ENCODE results near the gene MARCHF10.

Gene MARCHF10

GRCh38 chr17:62676952-62677596 is 131.0 kb downstream of the MARCHF10 start:
- DNase-seq (ENCODE audit: low read depth): no peak

- DNase-seq (ENCODE audit: low read depth): no peak
These were observed 131.7 kb downstream of the MARCHF10 start for GRCh38 chr17:62676231-62676943.

- DNase-seq (ENCODE audit: low read depth): no peak
These were observed 132.4 kb downstream of the MARCHF10 start for GRCh38 chr17:62675701-62676100.

- no peak for DNase-seq (ENCODE audit: low read depth)
These were observed 132.9 kb downstream of the MARCHF10 start for GRCh38 chr17:62675260-62675659.

DNA sequence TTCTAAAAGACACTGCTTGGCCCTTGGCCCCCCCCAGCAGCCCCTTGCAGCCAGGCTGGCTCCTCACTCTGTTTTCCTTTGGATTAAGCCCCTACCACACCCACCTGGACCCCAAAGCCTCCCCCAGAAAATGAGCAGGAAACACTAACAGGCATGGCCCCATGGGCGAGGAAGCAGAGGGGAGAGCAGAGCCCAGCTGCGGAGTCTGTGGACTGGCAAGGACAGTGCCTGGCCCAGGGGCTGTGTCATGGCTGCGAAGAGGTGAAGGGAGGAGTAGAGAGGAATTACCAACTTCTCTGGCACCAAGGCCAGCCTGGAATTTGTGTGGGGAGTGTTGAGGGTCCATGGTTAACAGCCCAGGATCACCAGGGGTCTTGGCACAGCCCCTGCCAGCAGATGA is 133.3 kb downstream of the MARCHF10 start:
- no peak for DNase-seq (ENCODE audit: low read depth)

- no peak for DNase-seq (ENCODE audit: low read depth)
These were observed 133.8 kb downstream of the MARCHF10 start for GRCh38 chr17:62674363-62674739.

GRCh38 chr17:62673614-62674362 is 134.3 kb downstream of the MARCHF10 start:
- DNase-seq (ENCODE audit: low read depth): no peak

DNA sequence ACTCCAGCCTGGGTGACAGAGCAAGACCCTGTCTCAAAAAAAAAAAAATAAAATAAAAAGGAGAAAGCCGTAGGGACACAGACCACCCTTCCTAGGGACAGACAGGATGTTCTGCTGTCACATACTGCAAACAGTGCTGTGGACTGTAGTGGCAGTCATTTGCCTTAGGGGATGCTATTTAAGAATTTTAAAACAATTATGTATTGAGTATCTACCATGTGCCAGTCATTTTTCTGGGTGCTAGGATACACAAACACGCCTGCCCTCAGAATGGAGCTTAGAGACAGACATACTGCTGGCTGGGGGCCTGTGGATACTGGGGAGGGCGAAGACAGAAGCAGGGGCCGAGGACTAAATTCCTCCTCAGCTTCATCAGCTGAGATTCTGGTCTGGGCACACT is 135.2 kb downstream of the MARCHF10 start:
- DNase-seq (ENCODE audit: low read depth): no peak

DNA sequence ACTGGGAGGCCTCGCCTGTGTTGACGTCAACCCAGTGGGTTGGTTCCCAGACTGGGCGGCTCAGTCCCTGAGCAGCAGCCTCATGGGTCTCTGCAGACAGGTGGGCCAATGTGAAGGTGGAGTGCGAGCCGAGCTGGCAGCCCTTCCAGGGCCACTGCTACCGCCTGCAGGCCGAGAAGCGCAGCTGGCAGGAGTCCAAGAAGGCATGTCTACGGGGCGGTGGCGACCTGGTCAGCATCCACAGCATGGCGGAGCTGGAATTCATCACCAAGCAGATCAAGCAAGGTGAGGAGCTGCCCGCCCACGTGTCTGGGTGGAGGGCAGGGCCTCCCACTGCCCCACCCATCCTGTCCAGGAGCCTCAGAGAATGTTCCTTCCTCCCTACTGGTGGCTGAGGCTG is 136.6 kb downstream of the MARCHF10 start:
- no peak for DNase-seq (ENCODE audit: low read depth)

DNA sequence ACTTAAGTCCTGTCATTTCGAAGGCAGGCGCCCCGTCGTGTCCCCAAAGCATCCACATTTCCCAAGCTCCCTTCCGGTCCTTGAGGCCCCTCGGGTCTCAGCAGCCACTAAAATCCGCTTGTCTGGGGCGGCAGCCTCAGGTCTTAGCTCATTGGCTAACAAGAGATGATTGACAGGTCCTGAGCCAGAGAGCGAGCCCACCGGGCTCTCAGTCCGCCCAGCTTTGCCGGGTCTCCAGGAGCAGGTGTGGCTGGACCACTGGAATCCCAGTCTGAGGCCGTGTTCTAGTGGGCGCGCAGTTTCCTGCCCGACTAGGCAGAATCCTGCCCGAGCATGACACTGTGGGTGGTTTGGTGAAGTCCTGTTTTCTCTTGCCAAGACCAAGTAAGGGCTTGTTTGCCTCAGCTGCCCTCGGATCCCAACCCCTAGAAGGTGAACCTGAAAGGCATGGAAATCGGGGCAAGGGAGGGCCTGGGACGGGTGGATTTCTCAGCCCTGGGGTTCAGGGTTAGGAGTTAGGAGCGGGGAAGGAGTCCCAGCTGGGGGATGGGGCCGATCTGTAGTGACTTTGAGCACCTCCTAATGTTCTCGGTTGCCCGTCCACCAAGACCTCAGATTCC is 137.8 kb downstream of the MARCHF10 start:
- DNase-seq (ENCODE audit: low read depth): no peak

GRCh38 chr17:62668091-62668804 is 139.9 kb downstream of the MARCHF10 start:
- no peak for DNase-seq (ENCODE audit: low read depth)

GRCh38 chr17:62666801-62667591 is 141.1 kb downstream of the MARCHF10 start:
- DNase-seq (ENCODE audit: low read depth): no peak

DNA sequence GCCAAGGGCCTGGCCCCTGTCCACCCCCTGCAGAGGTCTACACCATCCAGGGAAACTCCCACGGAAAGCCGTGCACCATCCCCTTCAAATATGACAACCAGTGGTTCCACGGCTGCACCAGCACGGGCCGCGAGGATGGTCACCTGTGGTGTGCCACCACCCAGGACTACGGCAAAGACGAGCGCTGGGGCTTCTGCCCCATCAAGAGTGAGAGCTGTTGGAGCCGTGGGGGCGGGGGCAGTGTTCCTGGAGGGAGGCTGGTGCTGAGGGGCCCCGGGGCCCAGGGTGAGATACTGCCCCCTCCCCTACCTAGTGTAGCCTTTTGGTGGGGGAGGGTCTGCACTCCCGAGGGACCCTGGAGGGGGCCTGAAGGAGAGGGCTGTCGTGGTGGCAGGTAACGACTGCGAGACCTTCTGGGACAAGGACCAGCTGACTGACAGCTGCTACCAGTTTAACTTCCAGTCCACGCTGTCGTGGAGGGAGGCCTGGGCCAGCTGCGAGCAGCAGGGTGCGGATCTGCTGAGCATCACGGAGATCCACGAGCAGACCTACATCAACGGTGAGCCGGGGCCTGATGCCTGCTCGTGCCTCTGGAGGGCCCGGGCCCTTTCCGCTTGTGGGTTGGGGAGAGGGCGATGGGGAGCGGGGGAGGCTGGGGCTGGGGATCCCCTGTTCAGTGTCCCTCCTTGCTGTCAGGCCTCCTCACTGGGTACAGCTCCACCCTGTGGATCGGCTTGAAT is 141.9 kb downstream of the MARCHF10 start:
- DNase-seq (ENCODE audit: low read depth): no peak

DNA sequence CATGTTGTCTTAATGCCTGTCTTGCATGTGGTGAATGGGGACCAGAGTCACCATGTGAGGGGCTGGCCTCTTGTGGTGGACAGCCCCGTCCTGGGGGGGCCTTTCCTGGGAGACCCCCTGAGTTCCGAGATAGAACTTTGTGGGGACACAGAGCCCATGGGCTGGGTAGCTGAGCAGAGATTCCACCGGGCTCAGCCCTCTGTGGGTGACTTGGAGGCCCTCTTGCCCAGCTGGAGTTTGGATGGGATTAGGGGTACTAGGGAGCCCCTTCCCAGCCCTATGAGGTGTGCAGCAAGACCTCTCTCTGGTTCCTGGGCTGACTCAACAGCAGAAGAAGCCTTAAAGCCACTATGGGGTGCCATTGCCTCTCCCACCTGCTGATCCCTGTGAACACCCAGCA is 142.5 kb downstream of the MARCHF10 start:
- no peak for DNase-seq (ENCODE audit: low read depth)

GRCh38 chr17:62664336-62665120 is 143.6 kb downstream of the MARCHF10 start:
- no peak for DNase-seq (ENCODE audit: low read depth)

- no peak for DNase-seq (ENCODE audit: low read depth)
These were observed 144.8 kb downstream of the MARCHF10 start for GRCh38 chr17:62663304-62663703.

DNA sequence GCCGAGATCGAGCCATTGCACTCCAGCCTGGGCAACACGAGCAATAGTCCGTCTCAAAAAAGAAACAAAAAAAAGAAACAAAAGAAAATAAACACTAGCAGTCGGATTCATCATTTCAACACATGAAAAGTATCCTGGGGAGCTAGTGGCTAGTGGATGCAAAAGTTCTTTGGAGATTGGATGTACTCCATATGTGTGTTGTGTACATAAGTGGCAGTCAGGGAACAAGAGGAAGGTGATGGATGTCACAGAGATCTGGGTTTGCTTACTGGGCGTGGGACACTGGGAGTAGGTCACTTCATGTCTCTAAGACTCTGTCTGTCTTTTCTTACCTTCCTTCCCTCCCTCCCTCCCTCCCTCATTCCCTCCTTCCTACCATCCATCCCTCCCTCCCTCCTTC is 145.3 kb downstream of the MARCHF10 start:
- DNase-seq (ENCODE audit: low read depth): no peak

DNA sequence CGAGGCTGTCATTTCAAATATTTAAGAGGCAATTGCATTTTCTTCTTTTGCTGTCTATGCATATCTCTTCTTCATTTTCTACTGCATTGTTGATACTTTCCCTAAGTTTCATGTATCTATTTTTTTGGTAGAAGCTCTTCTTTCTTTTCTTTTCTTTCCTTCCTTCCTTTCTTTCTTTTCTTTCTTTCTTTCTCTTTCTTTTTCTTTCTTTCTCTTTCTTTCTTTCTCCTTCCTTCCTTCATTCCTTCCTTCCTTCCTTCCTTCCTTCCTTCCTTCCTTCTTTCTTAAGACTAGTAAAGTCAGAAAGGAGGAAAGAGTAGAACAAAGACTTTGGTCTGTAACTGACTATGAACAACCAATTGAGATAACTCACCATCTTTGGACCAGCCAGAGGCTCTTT is 146.8 kb downstream of the MARCHF10 start:
- DNase-seq (ENCODE audit: low read depth): no peak

DNA sequence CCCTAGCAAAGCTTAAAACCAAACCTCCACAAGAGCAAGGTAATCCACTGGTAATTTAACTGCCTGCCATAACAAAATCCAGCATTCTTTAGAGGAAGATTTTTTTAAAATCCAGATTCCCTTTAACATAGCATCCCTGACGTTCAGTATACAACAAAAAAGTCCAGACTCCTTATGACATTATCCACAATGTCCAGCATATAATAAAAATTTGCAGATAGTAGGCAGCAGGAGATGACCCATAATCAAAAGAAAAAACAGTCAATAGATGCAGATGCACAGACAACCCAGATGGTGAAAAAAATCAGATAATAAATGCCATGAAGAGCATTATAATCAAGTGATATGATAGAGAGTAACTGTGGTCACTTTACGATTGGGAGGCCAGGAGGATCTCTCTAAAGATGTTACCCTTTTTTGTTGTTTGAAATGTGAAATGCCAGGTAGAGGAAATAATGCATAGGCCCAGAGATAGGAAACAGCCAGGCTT is 147.4 kb downstream of the MARCHF10 start:
- no peak for DNase-seq (ENCODE audit: low read depth)

All from CMK (cell line).